Adrenal gland (tissue), 12 donors: Measurements from ENCODE around the gene GJA4. TPM values are rescaled to one million over a fixed set of nuclear protein-coding genes. Genes with fewer than 3 reads are reported as not detected.

ENCODE experiments used
- DNase-seq, 7 donors: peaks; one replicate each; pipeline ENCODE4 v3.0.0-alpha.2; 2019 to 2020
- H3K27ac ChIP-seq, 5 donors: fragments of 200-600 bp; sonication (generic) in 4 of 5; 1 replicate in 3 of 5; 2 replicates in 2 of 5; pipeline versions ENCODE4 v1.5.1 to v1.8.0; 2016 to 2020; ENCODE audit warnings: mild to moderate bottlenecking in 1 of 5
- H3K27me3 ChIP-seq: fragments of 200-600 bp; 2 replicates; pipeline ENCODE4 v1.8.0; 2021
- H3K36me3 ChIP-seq, 2 donors: fragments of 200-600 bp; replicated peaks in 1 of 2; 1 replicate in 1 of 2; 2 replicates in 1 of 2; pipeline versions ENCODE4 v1.5.1 to v1.8.0; 2018 to 2022
- H3K4me1 ChIP-seq, 2 donors: fragments of 200-600 bp; replicated peaks in 1 of 2; 1 replicate in 1 of 2; 2 replicates in 1 of 2; pipeline versions ENCODE4 v1.5.1 to v1.8.0; 2018 to 2021
- H3K4me3 ChIP-seq, 4 donors: fragments of 200-600 bp; sonication (generic) in 3 of 4; one replicate each; pipeline ENCODE4 v1.5.1; 2016 to 2018
- H3K9me3 ChIP-seq, 3 donors: fragments of 200-600 bp; sonication (generic) in 1 of 3; replicated peaks in 1 of 3; 1 replicate in 2 of 3; 2 replicates in 1 of 3; pipeline versions ENCODE4 v1.5.1 to v1.8.0; 2016 to 2021
- CTCF ChIP-seq, 6 experiments: fragments of 450-650 bp in 4 of 6; fragments of 200-600 bp in 2 of 6; sonication (generic) in 1 of 6; IDR thresholded peaks; 1 replicate in 5 of 6; 2 replicates in 1 of 6; pipeline versions ENCODE4 v1.5.1 to v1.8.0; 2016 to 2021; ENCODE audit warnings: antibody characterized with exemption in 6 of 6, mild to moderate bottlenecking in 2 of 6, moderate library complexity in 1 of 6
- POLR2A ChIP-seq, 2 donors: fragments of 450-650 bp; IDR thresholded peaks; one replicate each; pipeline ENCODE4 v1.6.1; 2017; ENCODE audit warnings: antibody characterized with exemption in 2 of 2, mild to moderate bottlenecking in 2 of 2, moderate library complexity in 1 of 2
- WGBS, 4 donors: extraction: QIAGEN DNeasy Blood & Tissue Kit in 2 of 4; methylation state at CpG; one replicate each; pipeline versions ENCODE4 v1.1.5 to v1.1.7; 2013 to 2017; 5-methylcytosine and 5-hydroxymethylcytosine counted together
- intact Hi-C, 2 donors: fragments of 100-400 bp; cut with DNase I; formaldehyde crosslinking; loops; one replicate each; pipeline versions ENCODE4 v1.14.1 to v1.15.0; 2022 to 2023
- polyA plus RNA-seq, 3 donors: library from polyadenylated mRNA; stranded (reverse); fragments of 200-250 nt in 2 of 3; fragments of 350-450 nt in 1 of 3; fragmentation: Illumina TruSeq in 1 of 3; extraction: RNeasy Lipid Tissue Mini Kit (QIAGEN cat#74804) in 1 of 3; gene quantifications; one replicate each; pipeline ENCODE4 v1.2.3, GENCODE V29; 2013 to 2014
- total RNA-seq, 9 donors: library from RNA; depleted of rRNA in 4 of 9; stranded (reverse); fragments of >200 nt in 4 of 9; fragments of 120-200 nt in 1 of 9; fragmentation: NEBNext Ultra II Directional in 1 of 9; extraction: Animal tissue kit (Norgen Biotek cat#: 25700) in 1 of 9; gene quantifications; one replicate each; pipeline versions ENCODE4 v1.1.0 to v1.2.4, GENCODE V29; 2013 to 2023
- donor health status: healthy with polysubstance abuse.
- donor health status: Bipolar disorder and iron deficiency.
- donor health status: DM: yes; HTN: yes; CAD: no.
- donor health status: DM: no; HTN: no; CAD: no.
- donor health status: DM: no; HTN: no; CAD: no.
- donor health status: DM: yes; HTN: yes; CAD: no.

The GJA4 gene
- total and polyA plus RNA-seq, 12 donors = 4.8 to 68.4 (median 19.7) TPM

DNA sequence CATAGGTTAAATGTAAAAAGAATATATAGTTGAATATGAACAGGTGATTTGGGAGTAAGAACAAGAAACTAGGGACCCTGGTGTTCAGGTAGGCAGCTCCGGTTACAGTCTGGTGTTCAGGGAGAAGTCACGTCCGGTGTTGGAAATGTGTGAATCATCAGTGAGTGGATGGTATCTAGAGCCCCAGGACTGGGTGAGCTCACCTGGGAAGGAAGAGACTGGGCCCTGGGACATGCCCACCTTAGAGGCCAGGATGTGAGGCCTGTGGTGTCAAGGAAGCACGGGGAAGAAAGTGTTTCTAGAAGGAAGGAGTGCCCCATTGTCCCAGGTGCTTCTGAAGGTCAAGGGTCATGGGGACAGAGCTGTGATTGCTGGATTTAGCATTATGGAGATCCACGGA is 13.3 kb upstream of the GJA4 start:
- DNase-seq = no peak
- H3K4me1 ChIP-seq = peaks cover 0 to 9% of the 10 kb centered on the region in 2 donors
- intact Hi-C loops = no loop called here
- TF ChIP-seq POLR2A (IDR thresholded peaks at IDR 0.05) (no peak), CTCF (IDR thresholded peaks at IDR 0.05) (no peak)
- no peak overlapping the region for H3K27ac ChIP-seq
- peaks cover 21% of the 10 kb centered on the region for H3K27me3 ChIP-seq
- no peak overlapping the region for H3K4me3 ChIP-seq
- no peaks in the 10 kb centered on the region for H3K36me3 ChIP-seq
- 74 to 82% (median 78%) methylated on average over 5 of the region's 5 CpGs for WGBS, 4 donors
- H3K9me3 ChIP-seq = no peaks in the 10 kb centered on the region

DNA sequence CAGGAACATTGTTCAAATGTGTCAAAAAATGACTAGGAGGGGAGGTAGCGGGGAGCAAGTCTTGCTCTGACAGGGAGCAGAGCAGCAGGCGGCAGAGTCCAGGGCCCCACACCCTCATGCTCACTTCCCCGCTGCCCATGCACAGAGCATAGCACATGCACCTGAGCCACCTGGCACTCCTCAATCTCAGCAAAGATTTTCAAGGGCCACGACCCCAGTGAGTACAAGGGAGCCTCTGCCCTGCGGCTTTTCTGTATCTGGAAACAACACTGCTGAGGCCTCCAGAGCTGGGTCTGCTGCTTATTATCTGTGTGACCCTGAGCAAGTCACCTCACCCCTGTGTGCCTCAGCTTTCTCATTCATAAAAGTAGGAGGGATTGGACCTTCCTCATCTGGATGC is 12.8 kb upstream of the GJA4 start:
- intact Hi-C loops = no loop called here
- H3K27ac ChIP-seq = no peak overlapping the region
- TF ChIP-seq CTCF (IDR thresholded peaks at IDR 0.05) (no peak), POLR2A (IDR thresholded peaks at IDR 0.05) (no peak)
- no peak for DNase-seq
- H3K36me3 ChIP-seq = no peaks in the 10 kb centered on the region
- H3K9me3 ChIP-seq = no peaks in the 10 kb centered on the region
- 81 to 92% (median 87%) methylated on average over 5 of the region's 5 CpGs for WGBS, 4 donors
- no peak overlapping the region for H3K4me3 ChIP-seq
- peaks cover 0 to 9% of the 10 kb centered on the region in 2 donors for H3K4me1 ChIP-seq
- H3K27me3 ChIP-seq = peaks cover 21% of the 10 kb centered on the region

DNA sequence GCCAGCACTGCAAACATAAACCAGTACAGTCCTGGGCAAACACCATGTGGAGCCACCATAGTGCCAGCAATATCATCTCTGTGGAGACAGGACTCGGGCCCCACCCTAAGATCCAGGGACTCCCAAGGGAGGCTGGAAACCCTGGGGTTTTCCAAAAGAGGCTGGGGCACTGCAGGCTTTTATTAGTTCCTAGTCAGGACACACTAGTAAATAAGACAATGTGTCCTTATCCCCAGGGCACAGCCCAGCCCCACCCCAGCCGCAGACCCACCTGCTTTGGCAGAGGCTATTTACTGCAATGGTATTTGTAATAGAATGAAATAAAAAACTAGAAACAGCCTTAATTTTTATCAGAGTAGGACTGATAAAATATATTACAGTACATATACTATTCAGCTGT is 12.3 kb upstream of the GJA4 start:
- intact Hi-C loops = no loop called here
- Histone ChIP-seq H3K36me3 (no peaks in the 10 kb centered on the region), H3K27me3 (peaks cover 21% of the 10 kb centered on the region), H3K9me3 (no peaks in the 10 kb centered on the region), H3K4me1 (peaks cover 0 to 9% of the 10 kb centered on the region in 2 donors), H3K4me3 (peak overlapping the region in 1 of 4 donors; percentile 49), H3K27ac (no peak overlapping the region)
- no peak for DNase-seq
- WGBS, 4 donors = 83 to 92% (median 89%) methylated on average over 2 of the region's 2 CpGs
- TF ChIP-seq CTCF (IDR thresholded peaks at IDR 0.05) = no peak
- TF ChIP-seq POLR2A (IDR thresholded peaks at IDR 0.05) = no peak

GRCh38 chr1:34781071-34781843 is 11.5 kb upstream of the GJA4 start, which contains the start of gene GJB3:
Gene GJB3, plus strand, starts transcription at chr1:34781214. Its CDS starts 3,549 bp downstream, at chr1:34784763.
- peak in 1 of 7 donors; percentile 48 for DNase-seq
- peaks cover 21% of the 10 kb centered on the region for H3K27me3 ChIP-seq
- intact Hi-C loops = no loop called here

More at GRCh38 chr1:34781071-34781843, 11.5 kb upstream of the GJA4 start, which contains the start of gene GJB3:
- Histone ChIP-seq H3K9me3 (no peaks in the 10 kb centered on the region), H3K27ac (no peak within 1 kb of the TSS), H3K4me3 (peak within 1 kb of the TSS in 1 of 4 donors; percentile 49), H3K36me3 (no peaks in the 10 kb centered on the region), H3K4me1 (peaks cover 0 to 9% of the 10 kb centered on the region in 2 donors)
- 2 to 12% (median 3%) methylated on average over 4 to 62 of the region's 62 CpGs for WGBS, 4 donors
- TF ChIP-seq POLR2A (IDR thresholded peaks at IDR 0.05) (no peak), CTCF (IDR thresholded peaks at IDR 0.05) (no peak)
